ENCODE data around the gene LRCOL1. TPM values are rescaled to one million over a fixed set of nuclear protein-coding genes. Genes with fewer than 3 reads are reported as not detected.

LRCOL1 gene
- total RNA-seq (2014; rRNA removed; shearing (Covaris generic)), result not detected in 2 replicates
- 2.0 TPM in 1 of 2 replicates, not detected in the other for polyA plus RNA-seq (2014; cell fraction: nucleus; rRNA removed)

DNA sequence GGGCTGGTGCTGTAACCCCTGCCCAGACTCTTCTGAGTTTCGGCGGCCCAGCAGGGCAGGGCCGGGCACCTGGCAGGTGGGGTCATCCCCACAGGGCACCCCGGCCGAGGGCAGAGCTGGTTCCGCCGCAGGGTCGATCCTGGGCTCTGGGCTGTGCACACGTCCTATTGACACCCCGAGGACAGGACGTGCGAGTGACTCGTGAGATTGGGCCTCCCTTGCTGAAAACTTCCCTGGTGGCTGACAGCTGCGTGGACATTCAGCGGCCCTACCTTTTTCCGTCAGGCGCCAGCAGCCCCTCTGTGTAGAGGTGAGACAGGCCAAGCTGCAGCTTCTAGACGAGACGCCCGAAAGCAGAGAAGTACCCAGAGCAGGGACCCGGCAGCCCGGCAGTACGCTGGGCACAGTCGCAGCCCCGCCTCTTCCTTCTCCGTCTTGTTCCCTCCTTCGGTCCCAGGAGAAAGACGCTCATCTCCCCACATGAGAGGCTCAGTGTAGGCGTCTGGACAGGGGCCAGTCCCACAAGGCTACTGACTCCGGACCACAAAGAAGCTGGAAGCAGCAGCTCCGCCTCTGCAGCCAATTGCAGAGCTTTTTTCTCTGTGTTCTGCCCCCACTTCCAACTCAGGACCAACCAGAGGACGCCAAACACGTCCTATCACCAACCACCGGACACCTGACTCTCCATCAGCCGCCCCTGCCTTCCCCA, at the start of gene LRCOL1:
LRCOL1 (minus strand) TSS at position 532 of the 709 bp plus-strand sequence. CDS start 4,331 bp downstream, outside the sequence.
- no peak for DNase-seq (ENCODE audit: extremely low read depth, low read depth)

DNA sequence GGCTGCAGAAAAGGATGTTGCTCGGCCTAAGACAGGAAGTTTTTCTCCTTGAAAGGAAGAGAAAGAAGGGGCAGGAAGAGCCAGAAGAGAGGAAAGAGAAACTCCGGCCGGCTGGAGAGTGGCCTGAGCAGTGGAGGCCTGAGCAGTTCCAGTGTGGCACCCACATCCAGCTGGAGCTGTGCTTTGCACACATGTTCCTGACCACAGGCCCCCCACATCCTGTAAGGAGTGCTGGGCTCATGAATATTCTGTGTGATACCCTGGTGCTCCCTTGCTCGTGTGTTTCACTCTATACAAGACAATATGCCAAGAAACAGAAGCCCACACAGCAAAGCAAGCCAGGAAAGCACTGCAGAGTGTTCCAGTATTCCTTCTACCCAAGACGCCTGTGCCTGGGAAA, 49.7 kb upstream of the LRCOL1 start:
- no peak for DNase-seq (ENCODE audit: extremely low read depth, low read depth)

DNA sequence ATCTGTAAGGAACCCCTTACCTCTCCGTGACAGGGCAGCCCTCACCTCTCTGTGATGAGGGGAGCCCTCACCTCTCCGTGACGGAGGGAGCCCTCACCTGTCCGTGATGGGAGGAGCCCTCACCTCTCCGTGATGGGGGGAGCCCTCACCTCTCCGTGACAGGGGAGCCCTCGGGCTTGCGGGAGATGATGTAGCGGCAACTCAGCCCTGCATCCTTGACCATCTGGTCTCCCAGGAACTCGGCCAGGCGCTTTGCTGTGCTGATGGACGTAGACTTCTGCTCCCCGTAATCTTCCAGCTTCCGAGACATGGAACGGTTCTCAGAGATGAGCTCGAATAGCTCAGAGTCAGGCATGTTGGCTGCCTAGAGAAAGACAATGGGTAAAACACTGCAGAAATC, 48.8 kb upstream of the LRCOL1 start:
- DNase-seq (ENCODE audit: extremely low read depth, low read depth), result no peak

DNA sequence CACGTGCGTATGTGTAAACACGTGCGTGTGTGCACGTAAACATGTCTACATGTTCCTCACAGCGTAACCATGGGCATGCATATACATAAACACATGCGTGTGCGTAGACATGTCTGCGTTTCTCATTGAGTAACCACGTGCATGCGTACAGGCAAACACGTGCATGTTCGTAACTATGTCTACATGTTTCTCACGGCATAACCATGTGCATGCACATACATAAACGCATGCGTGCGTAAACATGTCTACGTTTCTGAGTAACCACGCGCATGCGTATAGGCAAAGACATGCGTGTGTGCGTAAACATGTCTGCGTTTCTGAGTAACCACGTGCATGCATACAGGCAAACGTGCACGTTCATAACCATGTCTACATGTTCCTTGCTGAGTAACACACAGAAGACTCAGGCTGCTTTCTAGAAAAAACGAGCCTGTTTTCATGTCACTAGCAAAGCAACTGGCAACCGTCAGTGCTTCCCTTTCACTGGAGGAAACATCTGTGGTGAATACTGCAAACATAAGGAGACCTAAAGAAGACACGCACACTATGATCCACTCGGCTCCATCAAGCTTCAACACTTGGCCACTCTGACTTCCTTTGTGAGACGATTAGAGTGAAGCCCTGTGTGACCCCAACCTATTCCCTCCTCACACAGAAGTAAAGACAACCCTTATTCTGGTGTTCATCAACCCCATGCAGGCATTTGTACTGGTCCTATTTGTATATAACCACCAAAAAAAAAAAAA, 47.9 kb upstream of the LRCOL1 start:
- no peak for DNase-seq (ENCODE audit: extremely low read depth, low read depth)

DNA sequence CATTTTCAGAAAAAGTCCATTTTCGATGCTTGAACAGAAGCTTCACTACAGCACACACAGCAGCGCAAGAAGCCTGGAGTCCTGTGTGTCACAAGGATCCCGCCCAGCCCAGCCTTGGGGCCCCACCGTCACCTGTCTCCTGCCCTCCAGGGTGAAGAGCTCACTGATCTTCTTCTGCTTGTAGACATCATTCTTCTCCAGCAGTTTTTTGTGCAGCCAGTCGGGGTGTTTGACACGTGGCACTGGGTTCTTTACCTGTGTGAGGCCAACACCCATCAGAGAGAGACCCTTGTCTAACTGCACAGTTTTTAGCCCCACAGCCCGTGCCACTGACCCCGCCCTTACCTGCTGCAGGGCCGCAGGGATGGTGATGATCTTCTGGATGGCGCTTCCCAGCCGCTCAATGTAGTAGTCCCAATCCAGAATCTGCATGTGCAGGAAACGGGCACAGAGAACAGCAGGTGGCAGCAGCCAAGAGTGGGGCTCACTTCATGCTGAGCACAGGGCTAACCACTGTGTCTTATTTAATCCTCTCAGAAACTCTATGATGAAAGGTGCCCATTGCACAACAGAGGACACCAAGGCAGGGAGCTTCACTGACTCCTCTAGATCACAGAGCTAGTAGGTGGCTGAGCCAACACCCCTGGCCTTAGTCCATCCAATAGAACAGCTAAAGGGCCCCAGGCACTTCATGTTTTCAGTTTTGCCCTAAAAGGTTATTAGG, 46.8 kb upstream of the LRCOL1 start:
- DNase-seq (ENCODE audit: extremely low read depth, low read depth), result no peak

DNA sequence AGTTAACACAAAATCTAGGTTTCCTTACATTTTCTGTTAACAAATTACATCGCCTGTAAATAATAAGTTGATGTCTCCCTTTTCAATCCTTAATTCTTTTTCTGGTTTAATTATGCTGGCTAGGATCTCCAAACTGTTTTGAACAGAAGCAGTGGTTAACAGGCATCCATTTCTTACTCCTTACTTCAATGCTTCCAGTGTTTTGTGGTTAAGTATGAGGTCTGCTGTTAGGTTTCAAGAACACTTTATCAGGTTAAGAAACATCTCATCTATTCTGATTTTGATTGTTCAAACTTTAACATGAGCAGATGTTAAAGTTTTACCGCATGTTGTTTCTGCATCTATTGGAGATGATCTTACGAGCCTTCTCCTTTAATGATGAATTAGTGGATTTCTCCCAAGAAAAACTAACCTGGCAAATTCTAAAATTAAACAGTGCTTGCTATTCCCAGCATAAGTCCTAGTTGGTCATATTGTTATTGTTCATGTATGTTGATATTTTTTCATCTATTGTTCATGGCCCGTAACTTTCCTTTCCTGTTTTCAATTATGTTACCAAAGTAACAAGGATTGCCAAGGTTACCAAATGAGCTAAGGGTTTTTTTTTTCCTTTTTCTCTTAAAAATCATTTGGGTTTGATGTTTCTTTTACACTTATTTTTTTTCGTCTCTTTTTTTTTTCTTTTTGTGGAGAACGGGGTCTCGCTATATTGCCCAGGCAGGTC, 43.3 kb upstream of the LRCOL1 start:
- DNase-seq (ENCODE audit: extremely low read depth, low read depth), result no peak

DNA sequence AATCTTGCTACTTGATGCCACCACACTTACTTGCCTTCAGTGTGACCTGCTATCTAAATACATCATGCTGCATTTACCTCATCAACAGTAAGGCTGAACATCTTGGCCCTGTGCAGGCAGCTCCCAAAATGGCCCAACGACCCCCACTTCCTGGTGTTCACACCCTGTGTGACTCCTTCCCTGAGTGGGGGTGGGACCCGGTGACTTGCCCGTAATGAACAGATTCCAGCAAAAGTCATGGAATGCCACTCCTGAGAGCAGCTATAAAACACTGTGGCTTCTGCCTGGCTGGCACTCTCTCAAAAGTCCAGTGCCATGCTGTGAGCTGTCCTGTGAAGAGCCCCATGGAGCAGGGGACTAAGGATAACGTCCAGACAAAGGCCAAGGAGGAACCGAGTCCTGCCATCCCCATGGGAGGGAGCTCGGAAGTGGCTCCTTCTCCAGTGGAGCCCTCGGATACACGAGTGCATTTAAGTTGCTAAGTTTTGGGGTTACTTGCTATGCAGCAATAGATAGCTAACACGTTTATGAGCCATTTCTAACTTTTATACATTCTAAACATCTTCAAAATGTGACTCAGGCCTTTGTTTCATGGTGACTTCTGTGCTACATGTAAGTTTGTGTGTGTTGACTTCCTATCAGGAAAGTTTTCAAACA, 41.2 kb upstream of the LRCOL1 start:
- DNase-seq (ENCODE audit: extremely low read depth, low read depth), result no peak

DNA sequence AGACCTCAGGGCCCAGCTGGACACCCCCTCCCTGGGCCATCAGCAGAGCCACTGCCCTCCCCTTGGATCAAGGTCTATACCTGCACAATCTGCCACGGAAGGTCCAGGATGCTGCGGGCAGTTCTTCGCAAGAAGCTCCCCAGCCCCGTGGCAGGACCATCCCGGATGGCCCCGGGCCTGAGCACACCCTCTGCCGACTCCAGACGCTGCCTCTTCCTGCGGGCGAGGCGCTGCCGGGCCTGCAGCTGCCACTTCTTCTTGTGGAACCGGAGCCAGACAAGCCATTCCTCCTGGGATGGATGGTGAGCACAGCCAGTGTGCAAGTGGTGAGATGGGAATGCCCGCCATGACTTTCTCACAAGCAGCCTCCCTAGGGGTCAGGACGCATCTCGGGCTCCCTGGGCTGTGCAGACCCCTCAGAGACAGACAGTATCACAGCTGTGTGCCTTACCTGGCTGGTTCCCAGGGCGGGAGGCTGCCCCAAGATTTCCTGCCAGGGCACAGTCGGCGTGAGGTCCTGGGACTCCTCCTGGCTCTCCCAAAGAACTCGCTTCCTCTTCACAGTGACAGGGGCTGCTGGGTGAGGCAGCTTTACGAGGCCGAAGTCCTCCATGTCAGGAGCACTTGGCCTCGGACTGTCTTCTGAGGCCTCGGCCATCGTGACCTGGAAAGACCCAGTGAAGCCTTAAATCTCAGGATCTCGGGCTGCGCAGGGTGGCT, 39.0 kb upstream of the LRCOL1 start:
- DNase-seq (ENCODE audit: extremely low read depth, low read depth), result no peak

DNA sequence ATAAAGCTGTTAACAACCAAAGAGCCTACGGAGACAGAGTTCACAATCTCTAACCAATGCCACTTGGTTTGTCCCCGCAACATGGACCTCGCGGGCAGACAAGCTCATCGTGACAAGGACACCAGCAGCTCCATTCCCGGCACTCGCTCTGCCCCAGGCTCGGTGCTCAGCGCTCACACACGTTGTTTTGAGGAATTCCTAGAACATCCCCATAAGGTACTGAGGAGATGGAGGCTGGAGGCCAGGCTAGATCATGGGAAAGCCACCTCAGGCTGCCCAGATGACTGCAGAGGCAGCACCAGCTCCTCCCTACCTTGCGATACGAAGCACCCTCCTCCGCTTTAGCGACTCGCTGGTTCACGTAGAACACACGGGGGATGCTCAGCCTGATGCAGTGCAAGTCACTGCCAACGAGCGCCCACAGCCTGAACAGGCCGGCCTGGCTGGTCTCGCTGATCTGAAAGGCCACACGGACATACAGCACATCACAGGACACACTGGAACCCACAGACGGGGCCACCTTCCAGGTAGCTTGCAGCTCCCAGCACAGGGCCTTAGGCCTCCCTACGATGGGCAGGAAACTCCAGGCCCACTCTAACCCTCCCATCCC, 38.3 kb upstream of the LRCOL1 start:
- no peak for DNase-seq (ENCODE audit: extremely low read depth, low read depth)

DNA sequence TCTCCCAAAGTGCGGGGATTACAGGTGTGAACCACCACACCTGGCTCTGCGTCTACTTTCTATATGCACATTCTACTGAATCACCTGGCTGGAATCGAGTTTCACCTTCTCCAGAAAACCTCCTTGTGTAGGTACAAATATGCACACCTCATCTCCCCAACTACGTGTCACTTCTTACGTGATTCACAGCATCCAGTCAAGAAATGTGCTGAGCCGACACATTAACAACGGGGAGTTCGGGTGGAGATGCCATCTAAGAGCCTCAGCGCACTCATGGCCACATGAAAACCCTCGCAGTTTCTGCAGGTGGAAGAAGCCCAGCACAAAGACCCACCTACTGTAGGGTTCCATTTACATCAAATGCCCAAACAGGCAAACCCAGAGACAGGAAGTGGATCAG, 37.5 kb upstream of the LRCOL1 start:
- DNase-seq (ENCODE audit: extremely low read depth, low read depth), result no peak

DNA sequence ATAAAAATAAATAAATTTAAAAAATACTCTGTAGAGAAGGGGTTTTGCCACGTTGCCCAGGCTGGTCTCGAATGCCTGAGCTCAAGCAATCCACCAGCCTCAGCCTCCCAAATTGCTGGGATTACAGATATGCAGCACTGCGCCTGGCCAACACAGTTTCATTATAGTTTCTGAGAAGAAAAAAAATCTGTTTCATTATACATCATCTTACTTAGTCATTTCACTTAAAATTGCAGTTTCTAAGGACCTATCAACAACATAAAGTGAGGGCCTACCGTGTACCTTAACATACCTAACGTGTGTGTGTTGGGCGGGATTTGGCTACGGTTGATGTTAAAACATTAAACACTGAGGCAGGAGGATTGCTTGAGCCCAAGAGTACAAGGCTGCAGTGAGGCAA, 36.5 kb upstream of the LRCOL1 start:
- DNase-seq (ENCODE audit: extremely low read depth, low read depth), result no peak

DNA sequence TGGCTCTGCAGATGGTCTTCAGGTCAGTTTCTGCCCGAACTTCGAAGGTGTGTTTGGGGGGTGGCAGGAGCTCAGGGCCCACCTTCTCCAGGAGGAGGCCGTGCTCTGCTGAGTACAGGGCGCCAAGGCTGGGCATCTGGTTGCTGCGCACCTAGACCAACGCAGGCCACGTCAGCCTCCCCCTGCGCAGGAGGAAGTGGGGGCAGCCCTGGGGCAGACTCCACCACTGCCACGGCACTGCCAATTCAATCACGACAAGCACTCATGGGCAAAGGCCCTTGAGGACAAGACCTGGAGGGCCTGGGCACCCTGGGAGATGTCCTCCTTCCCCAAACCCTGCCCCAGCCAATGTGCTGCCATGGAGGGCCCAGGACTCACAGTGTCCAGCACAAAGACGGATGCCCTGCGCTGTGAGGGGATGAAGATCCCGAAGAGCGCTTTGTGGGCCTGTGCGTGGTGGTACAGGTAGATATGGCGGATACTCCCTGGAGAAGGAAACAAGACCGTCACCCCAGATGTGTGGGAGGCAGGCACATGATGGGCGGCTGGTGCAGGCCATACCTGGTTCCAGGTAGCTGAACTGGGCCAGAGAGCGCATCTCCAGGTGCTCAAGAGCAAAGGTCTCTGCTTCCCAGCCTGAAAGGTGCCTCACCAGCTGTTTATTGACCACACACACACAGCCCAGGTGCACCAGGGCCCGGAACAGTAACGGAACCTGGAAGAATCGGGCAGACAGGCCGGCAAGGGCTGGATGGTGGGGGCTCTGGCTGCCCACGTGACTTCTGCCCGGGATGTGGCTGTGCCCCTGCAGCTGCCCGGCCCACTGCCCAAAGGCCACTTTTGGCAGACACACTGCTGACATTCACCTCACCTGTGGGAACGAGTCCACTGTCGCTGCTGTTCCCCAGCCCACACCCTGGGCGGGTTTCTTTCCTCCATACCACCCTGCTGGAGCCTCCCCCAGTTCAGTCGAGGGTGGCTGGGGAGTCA, 32.8 kb upstream of the LRCOL1 start:
- no peak for DNase-seq (ENCODE audit: extremely low read depth, low read depth)

DNA sequence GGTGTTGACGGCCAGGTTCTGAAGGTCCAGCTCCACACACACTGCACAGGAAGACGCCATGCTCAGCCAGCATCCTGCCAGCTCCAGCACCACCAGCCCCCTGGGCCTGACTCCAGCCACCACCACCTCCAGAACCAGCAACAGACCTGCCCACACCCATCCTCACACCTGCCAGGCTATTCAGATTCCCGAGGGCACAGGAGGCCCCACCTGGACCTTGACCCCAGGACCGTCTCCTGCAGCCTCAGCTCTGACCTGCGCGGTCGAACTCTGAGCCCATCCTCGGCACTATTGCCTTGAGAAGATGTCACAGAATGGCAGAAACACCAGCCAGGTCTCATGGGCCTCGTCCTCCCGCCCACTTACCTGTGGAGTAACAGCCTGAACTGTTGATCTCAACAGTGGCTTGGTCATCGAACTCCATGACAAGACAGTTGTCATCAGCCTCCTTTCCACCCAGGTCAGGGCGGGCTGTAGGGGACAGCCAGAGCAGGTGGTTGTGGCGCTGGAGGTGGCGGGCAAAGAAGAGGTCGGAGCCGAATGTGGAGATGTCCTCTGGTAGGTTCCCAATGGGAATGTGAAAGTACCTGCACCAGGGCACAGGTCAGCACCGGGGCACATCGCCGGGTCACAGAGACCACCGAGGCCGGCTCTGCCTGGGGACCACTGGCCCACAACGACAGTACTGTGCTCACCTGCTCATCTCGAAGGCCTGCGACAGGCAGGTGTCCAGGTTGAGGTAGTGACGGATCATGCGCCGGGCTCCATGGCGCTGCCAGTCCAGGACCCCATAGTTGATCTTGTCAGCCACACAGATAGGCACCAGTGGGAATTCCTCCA, 31.6 kb upstream of the LRCOL1 start:
- DNase-seq (ENCODE audit: extremely low read depth, low read depth), result no peak

DNA sequence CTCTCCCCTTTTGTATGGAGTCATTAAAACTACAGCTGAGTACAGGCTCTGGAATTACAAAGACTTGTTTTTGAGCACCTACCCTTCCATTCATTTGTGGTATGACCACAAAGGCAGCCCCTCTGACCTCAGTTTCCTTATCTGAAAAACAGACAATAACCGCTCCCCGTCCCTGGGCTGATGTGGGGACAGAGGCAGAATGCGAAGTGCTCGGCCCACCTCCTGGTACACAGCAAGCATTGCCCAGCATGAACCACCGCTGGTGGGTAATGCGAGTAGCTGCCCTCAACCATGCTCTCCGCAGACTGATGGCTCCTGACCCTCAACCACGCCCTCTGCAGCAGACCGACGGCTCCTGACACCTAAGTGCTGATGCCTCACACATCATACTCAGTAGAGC, 30.6 kb upstream of the LRCOL1 start:
- no peak for DNase-seq (ENCODE audit: extremely low read depth, low read depth)

DNA sequence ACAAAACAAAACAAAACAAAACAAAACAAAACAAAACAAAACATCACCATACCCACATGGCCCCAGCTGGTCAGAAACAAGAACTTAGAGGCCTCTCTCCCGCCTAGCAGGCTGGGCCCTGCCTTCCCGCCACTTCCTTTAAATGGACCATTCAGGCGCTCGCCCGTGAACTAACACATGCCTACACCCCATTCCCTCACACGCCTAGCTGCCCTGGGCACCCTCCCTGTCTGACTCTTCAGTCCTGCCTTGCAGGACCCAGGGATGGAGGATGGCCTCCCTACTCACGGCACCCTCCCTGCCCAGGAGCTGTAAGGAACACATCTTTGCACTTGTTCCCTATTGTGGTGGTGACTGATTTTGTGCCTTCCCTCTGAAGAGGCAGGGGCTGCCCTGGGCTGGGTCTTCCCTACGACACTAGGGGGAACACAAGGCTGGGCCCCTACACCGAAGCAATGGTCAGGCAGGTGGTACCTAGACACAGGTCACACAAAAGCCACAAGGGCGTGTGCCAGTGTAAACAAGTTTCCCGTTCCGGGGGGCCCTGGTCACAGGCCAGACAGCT, 29.7 kb upstream of the LRCOL1 start:
- no peak for DNase-seq (ENCODE audit: extremely low read depth, low read depth)

DNA sequence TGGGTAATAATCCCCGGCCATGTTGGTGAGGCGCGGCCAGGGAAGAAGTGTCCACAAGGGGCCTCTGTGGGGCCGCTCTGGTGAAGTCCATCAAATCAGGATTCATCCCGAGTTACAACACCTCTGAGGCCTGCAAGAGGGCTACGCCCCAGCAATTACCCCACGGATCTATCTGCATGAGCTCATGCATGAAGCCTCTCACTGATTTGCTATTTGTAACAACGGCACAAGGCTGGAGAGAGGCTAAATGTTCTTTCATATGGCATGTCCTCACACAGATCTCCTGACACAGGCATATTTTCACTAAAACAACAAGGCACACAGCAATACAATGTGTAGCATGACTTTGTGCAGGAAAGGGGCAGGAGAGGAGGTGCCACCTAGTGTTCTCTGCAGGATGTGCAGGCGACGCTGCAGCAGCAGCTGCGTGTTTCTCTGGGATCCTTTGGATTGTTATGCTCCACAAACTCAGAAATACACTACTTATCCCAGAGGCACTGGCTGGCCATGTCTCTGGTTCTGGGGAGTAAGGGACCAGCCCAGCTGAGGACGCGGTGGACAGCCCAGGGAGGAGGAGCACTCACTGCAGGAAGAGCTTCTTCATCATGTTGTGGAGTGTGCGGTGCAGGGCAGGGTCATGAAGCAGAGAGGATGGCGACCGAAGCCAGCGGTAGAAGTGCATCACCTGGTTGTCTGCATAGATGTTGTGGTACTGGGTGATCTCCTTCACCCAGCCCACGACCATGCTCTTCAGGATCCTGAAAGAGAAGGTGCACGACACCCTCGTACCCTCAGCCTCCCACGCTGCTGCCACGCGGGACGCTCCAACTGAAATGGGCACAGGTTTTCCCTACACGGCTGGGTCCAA, 28.4 kb upstream of the LRCOL1 start:
- peak; percentile 24 for DNase-seq (ENCODE audit: extremely low read depth, low read depth)

Data from NCI-H460 (cell line).